ENCODE data around the gene KCNJ12. TPM values are rescaled to one million over a fixed set of nuclear protein-coding genes. Genes with fewer than 3 reads are reported as not detected.
A peak's percentile ranks its signal among the peaks of the same experiment; 100 is the strongest.

Gene KCNJ12
- total and polyA plus RNA-seq, 2 experiments from 2014 or later = 0.61 to 2.4 TPM

DNA sequence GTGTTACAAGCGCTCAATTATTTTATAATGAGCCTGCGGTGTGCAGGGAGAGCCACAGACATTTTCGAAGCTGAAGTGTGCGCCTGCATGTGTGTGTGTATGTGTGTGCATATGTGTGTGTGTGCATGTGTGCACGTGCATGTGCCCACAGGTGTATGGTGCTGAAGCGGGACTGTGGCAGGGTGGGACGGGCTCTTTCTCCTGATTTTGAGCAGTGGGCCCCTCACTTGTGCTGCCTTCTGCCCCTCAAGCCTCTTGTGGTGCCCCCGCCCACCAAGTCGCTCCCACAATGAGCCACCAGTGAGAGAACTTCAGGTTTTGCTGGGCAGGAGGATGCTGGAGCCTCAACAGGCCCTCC lies 16.7 kb upstream of the KCNJ12 start:
- ATAC-seq = no peak
- H3K4me2 ChIP-seq = no peak overlapping the region

More for the DNA sequence above, 16.7 kb upstream of the KCNJ12 start:
- Mint-ChIP-seq H3K4me3 (no peak overlapping the region), H3K9me3 (peaks cover 4% of the 10 kb centered on the region; the same call in 1 of the 3 replicates), H3K4me1 (peaks cover 15% of the 10 kb centered on the region), H3K27me3 (ENCODE audit: insufficient read depth, low read depth, poor library complexity) (peaks cover 6% of the 10 kb centered on the region), H3K27ac (no peak overlapping the region), H3K36me3 (ENCODE audit: low read depth) (no peaks in the 10 kb centered on the region; the same call in 2 of the 3 replicates)
- H3K27me3 ChIP-seq (ENCODE audit: insufficient read depth) = no peaks in the 10 kb centered on the region
- no peak for TF ChIP-seq STAT1 (IDR thresholded peaks at IDR 0.05; ENCODE audit: unreplicated experiment)
- no peak for TF ChIP-seq NANOG (IDR thresholded peaks at IDR 0.05; ENCODE audit: borderline replicate concordance)
- TF ChIP-seq, protein P1, sequence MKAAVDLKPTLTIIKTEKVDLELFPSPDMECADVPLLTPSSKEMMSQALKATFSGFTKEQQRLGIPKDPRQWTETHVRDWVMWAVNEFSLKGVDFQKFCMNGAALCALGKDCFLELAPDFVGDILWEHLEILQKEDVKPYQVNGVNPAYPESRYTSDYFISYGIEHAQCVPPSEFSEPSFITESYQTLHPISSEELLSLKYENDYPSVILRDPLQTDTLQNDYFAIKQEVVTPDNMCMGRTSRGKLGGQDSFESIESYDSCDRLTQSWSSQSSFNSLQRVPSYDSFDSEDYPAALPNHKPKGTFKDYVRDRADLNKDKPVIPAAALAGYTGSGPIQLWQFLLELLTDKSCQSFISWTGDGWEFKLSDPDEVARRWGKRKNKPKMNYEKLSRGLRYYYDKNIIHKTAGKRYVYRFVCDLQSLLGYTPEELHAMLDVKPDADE (IDR thresholded peaks at IDR 0.05) = no peak
- TF ChIP-seq EZH2 (IDR thresholded peaks at IDR 0.05; ENCODE audit: low read depth, unreplicated experiment) = no peak
- TF ChIP-seq ZNF331 (CRISPR knock-in tag; IDR thresholded peaks at IDR 0.05; ENCODE audit: low read depth) = no peak
- TF ChIP-seq, protein P2, sequence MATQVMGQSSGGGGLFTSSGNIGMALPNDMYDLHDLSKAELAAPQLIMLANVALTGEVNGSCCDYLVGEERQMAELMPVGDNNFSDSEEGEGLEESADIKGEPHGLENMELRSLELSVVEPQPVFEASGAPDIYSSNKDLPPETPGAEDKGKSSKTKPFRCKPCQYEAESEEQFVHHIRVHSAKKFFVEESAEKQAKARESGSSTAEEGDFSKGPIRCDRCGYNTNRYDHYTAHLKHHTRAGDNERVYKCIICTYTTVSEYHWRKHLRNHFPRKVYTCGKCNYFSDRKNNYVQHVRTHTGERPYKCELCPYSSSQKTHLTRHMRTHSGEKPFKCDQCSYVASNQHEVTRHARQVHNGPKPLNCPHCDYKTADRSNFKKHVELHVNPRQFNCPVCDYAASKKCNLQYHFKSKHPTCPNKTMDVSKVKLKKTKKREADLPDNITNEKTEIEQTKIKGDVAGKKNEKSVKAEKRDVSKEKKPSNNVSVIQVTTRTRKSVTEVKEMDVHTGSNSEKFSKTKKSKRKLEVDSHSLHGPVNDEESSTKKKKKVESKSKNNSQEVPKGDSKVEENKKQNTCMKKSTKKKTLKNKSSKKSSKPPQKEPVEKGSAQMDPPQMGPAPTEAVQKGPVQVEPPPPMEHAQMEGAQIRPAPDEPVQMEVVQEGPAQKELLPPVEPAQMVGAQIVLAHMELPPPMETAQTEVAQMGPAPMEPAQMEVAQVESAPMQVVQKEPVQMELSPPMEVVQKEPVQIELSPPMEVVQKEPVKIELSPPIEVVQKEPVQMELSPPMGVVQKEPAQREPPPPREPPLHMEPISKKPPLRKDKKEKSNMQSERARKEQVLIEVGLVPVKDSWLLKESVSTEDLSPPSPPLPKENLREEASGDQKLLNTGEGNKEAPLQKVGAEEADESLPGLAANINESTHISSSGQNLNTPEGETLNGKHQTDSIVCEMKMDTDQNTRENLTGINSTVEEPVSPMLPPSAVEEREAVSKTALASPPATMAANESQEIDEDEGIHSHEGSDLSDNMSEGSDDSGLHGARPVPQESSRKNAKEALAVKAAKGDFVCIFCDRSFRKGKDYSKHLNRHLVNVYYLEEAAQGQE (IDR thresholded peaks at IDR 0.05; ENCODE audit: unreplicated experiment) = no peak
- TF ChIP-seq ZNF114 (CRISPR knock-in tag; IDR thresholded peaks at IDR 0.05) = no peak
- TF ChIP-seq, protein P3, sequence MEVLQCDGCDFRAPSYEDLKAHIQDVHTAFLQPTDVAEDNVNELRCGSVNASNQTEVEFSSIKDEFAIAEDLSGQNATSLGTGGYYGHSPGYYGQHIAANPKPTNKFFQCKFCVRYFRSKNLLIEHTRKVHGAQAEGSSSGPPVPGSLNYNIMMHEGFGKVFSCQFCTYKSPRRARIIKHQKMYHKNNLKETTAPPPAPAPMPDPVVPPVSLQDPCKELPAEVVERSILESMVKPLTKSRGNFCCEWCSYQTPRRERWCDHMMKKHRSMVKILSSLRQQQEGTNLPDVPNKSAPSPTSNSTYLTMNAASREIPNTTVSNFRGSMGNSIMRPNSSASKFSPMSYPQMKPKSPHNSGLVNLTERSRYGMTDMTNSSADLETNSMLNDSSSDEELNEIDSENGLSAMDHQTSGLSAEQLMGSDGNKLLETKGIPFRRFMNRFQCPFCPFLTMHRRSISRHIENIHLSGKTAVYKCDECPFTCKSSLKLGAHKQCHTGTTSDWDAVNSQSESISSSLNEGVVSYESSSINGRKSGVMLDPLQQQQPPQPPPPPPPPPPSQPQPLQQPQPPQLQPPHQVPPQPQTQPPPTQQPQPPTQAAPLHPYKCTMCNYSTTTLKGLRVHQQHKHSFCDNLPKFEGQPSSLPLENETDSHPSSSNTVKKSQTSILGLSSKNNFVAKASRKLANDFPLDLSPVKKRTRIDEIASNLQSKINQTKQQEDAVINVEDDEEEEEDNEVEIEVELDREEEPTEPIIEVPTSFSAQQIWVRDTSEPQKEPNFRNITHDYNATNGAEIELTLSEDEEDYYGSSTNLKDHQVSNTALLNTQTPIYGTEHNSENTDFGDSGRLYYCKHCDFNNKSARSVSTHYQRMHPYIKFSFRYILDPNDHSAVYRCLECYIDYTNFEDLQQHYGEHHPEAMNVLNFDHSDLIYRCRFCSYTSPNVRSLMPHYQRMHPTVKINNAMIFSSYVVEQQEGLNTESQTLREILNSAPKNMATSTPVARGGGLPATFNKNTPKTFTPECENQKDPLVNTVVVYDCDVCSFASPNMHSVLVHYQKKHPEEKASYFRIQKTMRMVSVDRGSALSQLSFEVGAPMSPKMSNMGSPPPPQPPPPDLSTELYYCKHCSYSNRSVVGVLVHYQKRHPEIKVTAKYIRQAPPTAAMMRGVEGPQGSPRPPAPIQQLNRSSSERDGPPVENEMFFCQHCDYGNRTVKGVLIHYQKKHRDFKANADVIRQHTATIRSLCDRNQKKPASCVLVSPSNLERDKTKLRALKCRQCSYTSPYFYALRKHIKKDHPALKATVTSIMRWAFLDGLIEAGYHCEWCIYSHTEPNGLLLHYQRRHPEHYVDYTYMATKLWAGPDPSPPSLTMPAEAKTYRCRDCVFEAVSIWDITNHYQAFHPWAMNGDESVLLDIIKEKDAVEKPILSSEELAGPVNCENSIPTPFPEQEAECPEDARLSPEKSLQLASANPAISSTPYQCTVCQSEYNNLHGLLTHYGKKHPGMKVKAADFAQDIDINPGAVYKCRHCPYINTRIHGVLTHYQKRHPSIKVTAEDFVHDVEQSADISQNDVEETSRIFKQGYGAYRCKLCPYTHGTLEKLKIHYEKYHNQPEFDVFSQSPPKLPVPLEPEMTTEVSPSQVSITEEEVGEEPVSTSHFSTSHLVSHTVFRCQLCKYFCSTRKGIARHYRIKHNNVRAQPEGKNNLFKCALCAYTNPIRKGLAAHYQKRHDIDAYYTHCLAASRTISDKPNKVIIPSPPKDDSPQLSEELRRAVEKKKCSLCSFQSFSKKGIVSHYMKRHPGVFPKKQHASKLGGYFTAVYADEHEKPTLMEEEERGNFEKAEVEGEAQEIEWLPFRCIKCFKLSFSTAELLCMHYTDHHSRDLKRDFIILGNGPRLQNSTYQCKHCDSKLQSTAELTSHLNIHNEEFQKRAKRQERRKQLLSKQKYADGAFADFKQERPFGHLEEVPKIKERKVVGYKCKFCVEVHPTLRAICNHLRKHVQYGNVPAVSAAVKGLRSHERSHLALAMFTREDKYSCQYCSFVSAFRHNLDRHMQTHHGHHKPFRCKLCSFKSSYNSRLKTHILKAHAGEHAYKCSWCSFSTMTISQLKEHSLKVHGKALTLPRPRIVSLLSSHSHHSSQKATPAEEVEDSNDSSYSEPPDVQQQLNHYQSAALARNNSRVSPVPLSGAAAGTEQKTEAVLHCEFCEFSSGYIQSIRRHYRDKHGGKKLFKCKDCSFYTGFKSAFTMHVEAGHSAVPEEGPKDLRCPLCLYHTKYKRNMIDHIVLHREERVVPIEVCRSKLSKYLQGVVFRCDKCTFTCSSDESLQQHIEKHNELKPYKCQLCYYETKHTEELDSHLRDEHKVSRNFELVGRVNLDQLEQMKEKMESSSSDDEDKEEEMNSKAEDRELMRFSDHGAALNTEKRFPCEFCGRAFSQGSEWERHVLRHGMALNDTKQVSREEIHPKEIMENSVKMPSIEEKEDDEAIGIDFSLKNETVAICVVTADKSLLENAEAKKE (CRISPR knock-in tag; IDR thresholded peaks at IDR 0.05) = no peak
- TF ChIP-seq JUNB (IDR thresholded peaks at IDR 0.05; ENCODE audit: unreplicated experiment) = no peak
- H3K79me2 ChIP-seq (replicated peaks; ENCODE audit: insufficient read depth) = no peaks in the 10 kb centered on the region
- no peak for DNase-seq (ENCODE audit: low spot score)
- no peaks in the 10 kb centered on the region for H3F3A ChIP-seq (replicated peaks; ENCODE audit: low read depth)
- H3K27ac ChIP-seq (ENCODE audit: low read depth) = no peak overlapping the region
- H3K36me3 ChIP-seq (ENCODE audit: insufficient read depth) = no peaks in the 10 kb centered on the region
- H3K9me2 ChIP-seq (ENCODE audit: insufficient read depth) = no peaks in the 10 kb centered on the region; the same call in 1 of the 2 replicates
- H3K4me3 ChIP-seq = no peak overlapping the region
- peak overlapping the region; percentile 52; the same call in 1 of the 2 replicates for H2AFZ ChIP-seq
- no peaks in the 10 kb centered on the region; the same call in 1 of the 2 replicates for H3K4me1 ChIP-seq (ENCODE audit: insufficient read depth)
- no peaks in the 10 kb centered on the region for H4K20me1 ChIP-seq (replicated peaks; ENCODE audit: insufficient read depth)

All from GM23338 (cell line).